Stimulated activated CD8-positive, alpha-beta memory T cell treated with anti-CD3 and anti-CD28 coated beads, Interleukin-12 subunit alpha, Interleukin-12 subunit beta, amount 100 ng/mL, for 24 hours (primary cell): Measurements from ENCODE around the gene BICDL2.
"Not testable (repeated sequence)": the region's sequence is repeated elsewhere in the genome, so short reads cannot be mapped to it uniquely, and the experiment has no call there.

Experiments used
- DNase-seq: peaks from one replicate; pipeline ENCODE4 v3.0.0-alpha.2; 2020; ENCODE audit errors: extremely low read depth

Gene BICDL2, protein sequence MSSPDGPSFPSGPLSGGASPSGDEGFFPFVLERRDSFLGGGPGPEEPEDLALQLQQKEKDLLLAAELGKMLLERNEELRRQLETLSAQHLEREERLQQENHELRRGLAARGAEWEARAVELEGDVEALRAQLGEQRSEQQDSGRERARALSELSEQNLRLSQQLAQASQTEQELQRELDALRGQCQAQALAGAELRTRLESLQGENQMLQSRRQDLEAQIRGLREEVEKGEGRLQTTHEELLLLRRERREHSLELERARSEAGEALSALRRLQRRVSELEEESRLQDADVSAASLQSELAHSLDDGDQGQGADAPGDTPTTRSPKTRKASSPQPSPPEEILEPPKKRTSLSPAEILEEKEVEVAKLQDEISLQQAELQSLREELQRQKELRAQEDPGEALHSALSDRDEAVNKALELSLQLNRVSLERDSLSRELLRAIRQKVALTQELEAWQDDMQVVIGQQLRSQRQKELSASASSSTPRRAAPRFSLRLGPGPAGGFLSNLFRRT

DNA sequence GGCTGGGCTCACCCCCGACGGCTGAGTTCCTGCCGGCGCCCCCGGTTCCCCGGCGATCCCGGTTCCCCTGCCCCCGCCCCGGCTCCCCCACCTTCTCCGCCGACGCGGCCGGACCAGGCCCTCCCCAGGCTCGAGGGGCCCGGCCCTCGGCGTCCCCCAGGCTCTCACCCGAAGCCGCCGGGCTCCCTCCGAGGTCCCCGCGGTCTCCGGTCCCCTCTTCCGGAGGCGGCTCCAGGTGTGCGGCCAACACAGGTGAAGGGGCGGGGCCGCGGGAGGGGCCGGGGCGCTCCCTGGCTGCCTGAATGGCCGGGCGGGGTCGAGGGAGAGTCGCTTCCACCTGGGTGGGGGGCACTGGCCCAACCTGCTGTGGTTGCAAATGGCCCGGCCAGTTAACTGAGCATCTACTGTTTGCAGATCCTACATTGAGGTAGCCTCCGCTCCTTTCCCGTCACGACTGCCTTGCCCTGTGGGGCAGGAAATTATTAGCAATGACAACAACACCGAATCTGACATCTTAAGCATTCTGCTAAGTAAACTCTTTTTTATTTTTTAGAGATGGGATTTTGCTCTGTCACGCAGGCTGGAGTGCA lies at the start of gene BICDL2:
Gene BICDL2 (minus strand): TSS at position 219 of the 590 bp plus-strand sequence. CDS start 1,448 bp downstream, outside the sequence.
- DNase-seq = no peak

DNA sequence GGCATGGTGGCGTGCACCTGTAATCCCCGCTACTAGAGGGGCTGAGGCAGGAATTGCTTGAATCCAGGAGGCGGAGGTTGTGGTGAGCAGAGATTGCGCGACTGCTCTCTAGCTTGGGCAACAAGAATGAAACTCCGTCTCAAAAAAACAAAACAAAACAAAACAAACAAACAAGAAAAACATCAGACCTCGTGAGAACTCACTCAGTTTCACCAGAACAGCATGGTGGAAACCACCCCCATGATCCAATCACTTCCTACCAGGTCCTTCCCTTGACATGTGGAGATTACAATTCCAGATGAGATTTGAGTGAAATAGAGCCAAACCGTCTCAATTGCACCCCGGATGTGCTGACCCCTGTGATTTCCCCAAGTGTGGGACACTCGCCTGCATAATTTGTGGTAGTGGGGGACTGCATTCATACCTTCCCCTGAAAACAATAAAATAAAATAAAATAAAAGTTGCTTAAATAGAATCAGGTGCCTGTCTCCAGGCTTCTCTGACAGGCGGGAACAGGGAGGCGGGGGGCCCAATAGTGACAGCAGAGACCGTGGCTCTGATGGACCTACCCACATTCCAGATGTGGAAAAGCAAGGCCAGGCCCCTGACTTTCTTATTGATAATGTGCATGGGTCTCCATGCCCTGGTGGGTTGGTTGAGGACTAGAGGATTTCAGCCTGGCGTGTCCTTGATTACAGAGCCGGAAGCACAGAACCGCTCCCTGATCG lies 49.3 kb upstream of the BICDL2 start:
- no peak for DNase-seq

DNA sequence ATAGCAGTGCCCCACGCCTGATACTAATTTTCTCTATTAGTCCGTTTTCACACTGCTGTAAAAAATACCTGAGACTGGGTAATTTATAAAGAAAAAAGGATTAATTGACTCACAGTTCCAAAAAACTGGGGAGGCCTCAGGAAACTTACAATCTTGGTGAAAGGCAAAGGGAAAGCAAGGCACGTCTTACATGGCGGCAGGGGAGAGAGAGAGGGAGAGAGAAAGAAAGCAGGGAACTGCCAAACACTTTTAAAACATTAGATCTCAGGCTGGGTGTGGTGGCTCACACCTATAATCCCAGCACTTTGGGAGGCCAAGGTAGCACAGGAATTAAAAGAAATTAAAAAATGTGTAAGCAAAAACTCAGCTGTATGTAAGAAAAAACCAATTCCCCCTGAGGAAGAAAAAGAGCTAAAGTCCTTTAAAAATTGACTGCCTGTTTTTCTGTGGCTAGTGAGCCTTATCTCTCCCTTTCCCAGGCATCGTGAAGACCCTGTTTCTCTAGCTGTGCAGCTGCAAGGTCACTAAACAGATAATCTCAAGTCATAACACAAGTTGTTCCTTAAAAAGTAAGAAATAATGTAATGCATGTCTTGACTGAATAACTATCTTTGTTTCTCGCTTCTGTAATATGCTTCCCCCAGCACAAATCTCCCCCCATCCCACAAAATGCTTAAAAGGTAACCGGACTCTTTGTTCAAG lies 48.4 kb upstream of the BICDL2 start:
- DNase-seq = no peak

DNA sequence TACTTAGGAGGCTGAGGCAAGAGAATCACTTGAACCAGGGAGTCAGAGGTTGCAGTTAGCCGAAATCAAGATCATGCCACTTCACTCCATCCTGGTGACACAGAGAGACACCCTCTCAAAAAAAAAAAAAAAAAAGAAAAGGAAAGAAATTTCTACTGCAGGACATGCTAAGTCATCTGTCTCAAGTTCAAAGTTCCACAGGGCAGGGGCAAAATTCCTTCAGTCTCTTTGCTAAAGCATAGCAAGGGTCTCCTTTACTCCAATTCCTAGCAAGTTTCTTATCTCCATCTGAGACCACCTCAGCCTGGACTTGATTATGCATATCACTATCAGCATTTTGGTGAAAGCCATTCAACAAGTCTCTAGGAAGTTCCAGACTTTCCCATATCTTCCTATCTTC lies 47.7 kb upstream of the BICDL2 start:
- DNase-seq = no peak

DNA sequence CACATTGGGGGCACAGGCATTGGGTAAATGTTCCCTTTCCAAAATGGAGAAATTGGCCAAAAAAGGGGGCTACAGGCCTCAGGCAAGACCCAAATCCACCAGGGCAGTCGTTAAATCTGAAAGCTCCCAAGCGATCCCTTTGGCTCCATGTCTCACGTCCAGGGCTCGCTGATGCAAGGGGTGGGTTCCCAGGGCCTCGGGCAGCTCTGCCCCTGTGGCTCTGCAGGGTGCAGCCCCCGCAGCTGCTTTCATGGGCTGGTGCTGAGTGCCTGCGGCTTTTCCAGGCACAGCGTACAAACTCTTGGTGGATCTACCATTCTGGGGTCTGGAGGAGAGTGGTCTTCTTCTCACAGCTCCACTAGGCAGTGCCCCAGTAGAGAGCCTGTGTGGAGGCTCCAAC lies 46.7 kb upstream of the BICDL2 start:
- DNase-seq = not testable (repeated sequence)

DNA sequence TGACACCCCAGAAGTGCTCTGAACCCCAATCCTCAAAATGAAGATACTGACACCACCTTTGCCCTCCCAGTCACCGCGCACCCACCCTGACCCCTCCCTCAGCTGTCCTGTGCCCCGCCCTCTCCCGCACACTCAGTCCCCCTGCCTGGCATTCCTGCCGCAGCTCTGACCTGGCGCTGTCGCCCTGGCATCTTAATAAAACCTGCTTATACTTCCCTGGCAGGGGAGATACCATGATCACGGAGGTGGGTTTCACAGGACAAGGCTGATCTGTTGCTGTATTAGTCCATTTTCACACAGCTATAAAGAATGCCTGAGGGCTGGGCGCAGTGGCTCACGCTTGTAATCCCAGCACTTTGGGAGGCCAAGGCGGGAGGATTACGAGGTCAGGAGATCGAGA lies 45.2 kb upstream of the BICDL2 start:
- not testable (repeated sequence) for DNase-seq

DNA sequence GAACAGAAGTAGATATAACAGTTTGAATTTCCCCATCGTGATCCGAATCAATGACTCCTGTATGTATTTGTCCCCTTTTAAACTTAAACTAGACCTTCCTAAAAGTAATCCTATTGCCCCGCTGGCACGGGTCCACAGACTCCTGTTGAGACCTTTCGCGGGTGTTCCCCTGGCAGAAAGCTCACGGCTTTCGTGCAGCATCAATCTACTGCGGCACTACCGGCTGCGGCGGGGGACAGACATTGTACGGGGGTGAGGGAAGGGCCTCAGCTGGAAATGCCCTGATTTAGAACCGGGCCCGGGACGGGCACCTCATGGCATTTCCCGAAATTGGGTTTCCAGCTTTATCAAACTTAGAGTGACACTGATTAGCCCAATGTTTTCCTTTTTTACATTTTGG lies 43.3 kb upstream of the BICDL2 start:
- no peak for DNase-seq

DNA sequence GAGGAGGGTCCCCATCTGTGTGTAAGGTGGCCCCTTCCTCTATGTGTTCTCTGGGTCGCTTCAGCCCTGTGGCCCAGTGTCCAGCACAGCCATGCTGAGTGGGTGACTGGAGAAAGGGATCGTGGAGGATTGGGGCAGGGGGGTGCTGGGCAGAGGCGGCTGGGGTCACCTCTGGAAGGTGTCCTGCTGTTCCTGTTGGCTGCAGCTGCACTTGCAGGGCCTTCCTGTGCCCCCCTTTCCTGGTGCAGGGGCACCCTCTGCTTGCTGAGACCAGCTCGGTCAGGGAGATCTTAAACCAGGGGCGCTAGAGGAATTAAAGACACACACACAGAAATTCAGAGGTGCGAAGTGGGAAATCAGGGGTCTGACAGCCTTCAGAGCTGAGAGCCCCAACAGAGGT lies 39.8 kb upstream of the BICDL2 start:
- DNase-seq = no peak

DNA sequence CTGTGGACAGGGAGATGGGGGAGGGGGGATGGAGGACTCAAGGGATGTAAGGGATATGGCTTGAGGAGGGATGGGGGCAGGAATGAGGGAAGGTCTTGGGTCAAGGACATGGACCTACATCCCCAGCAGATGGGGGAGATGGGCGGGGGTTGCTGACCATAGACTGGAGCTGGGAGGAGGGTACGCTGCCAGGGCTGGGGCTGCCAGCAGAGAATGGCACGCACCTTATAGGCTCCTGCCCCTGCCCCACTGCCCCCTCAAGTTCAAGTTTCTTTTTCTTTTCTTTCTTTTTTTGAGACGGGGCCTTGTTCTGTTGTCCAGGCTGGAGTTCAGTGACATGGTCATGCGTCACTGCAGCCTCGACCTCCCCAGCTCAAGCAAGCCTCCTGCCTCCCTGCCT lies 39.2 kb upstream of the BICDL2 start:
- DNase-seq = not testable (repeated sequence)

DNA sequence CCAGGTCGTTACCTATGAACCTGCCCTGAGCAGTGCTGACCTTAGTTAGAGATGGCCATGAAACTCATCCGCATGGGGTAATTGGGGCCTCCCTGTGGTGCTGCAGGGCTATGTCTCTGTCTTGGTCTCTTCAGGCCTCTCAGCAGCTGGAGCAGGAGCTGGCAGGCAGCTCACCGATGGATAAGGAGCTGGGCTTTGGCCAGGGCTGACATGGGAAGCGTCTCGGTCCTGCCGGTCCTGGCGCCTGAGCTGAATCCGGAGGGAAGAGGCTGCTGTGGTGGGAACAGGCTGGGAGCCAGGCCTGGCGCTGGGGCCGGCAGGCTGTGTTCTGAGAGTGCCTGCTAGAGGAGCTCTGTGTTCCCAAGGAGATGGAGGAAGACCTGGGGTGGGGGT lies 38.8 kb upstream of the BICDL2 start:
- DNase-seq = no peak

DNA sequence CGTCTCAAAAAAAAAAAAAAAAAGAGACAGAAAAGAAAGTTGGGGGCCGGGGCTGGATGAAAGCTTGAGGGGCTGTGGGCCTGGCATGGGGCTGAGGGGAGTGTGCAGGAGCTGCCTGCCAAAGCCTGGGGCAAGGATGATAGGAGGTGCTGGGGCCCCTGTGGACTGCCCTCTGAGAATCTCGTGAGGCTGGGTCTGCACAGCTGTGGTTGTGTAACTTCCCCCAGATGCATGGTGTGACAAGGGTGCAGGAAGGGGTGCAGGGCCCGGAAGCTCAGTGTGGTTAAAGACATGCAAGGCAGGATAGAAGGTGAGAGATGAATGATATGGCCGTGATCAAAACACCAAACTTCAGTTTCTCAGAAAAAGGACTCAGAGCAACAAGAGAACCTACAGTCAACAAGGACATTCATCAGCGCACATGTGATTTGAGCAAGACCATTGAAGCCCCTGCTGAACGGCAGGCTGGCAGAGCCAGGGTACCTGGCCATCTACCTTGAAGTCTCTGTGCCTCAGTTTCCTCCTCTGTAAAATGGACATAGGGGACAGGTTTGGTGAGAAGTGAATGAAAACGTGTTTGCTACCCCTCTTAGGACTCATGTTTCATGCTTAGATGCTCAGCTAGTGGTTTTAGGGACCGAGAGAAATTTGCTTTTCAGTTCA lies 38.2 kb upstream of the BICDL2 start:
- no peak for DNase-seq

DNA sequence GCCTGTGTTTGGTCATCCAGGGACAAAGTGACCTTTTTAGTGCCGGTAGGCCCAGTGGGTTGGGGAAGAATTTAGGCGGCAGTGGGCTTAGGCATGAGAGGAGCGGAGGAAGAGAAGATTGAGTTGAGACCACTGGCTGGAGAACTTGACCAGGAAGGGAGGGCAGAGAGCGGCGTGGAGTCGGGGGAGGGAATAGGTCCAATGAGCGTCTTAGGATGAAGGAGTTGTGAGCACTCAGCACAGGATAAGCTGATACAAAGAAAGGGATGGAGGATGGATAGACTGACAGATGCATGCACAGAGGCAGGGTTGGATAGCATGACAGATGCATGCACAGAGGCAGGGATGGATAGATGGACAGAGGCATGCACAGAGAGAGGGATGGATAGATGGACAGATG lies 36.7 kb upstream of the BICDL2 start:
- DNase-seq = no peak

DNA sequence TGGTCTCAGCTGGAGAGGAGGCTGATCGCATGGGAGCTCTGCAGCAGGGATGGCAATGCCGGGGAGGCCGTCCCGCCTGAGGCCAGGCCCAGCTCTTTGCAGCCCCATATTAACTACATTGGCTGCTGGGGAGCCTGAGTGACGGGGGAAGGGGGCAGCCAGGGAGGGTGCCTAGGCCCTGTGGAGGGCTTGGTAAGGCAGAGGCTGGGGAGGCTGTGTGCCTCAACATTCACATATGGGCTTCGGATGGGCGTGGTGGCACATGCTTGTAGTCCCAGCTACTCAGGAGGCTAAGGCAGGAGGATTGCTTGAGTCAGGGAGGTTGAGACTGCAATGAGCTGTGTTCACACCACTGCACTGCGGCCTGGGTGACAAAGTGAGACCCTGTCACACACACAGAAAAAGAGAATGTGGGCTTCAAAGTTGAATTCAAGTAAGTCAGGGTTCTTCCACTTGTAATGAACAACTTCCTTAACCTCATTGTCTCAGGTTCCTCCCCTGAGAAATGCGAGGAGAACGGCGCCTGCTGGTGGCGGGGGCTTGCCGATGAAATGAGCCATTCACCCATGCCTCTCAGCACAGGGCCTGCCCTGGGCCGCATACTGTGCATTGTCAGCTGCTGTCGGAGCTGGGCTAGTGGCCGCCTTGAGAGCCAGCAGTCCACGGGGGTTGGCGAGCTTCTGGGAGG lies 36.0 kb upstream of the BICDL2 start:
- not testable (repeated sequence) for DNase-seq

DNA sequence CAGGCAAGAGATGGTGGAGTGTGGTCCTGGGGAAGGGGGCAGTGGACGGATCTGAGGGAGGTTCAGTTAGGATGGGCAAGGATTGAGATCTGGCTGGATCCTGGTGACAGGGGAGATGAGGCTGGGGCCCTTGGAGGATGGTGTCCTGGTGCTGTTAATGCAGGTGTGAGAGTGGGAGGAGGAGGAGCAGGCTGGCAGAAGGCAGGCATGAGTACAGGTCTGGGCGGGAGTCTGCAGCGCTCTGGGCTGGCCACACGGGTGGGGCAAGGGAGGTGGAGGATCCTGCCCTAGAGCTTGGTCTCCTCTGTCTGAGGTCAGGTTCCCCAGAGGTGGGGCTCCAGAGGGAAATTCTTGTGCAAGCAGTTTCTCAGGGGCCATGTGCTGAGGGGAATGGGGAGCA lies 35.4 kb upstream of the BICDL2 start:
- DNase-seq = not testable (repeated sequence)

DNA sequence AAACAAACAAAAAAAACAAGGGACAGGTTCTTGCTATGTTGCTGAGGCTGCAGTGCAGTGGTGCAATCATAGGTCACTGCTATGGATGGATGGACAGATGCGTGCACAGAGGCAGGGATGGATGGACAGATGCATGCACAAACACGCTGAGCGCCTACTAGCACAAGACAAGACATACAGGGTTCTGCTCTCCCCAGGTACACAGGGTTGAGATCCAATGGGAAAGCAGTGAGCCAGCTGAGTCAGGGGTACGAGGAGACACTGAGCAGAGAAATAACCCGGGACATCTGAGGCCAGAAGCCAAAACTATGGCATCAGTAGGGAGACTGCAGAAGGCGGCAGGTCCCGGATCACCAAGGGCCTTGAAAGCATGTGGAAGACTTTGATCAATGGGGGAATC lies 34.9 kb upstream of the BICDL2 start:
- DNase-seq = no peak

DNA sequence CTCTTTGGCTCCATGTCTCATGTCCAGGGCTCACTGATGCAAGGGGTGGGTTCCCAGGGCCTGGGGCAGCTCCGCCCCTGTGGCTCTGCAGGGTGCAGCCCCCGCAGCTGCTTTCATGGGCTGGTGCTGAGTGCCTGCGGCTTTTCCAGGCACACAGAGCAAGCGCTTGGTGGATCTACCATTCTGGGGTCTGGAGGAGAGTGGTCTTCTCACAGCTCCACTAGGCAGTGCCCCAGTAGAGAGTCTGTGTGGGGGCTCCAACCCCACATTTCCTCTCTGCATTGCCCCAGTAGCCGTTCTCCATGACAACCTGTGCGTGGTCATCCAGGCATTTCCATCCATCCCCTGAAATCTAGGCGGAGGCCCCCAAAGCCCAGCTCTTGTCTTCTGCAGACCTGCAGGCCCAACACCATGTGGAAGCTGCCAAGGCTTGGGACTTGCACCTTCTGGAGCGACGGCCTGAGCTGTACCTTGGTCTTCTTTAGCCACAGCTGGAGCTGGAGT lies 33.9 kb upstream of the BICDL2 start:
- DNase-seq = no peak

DNA sequence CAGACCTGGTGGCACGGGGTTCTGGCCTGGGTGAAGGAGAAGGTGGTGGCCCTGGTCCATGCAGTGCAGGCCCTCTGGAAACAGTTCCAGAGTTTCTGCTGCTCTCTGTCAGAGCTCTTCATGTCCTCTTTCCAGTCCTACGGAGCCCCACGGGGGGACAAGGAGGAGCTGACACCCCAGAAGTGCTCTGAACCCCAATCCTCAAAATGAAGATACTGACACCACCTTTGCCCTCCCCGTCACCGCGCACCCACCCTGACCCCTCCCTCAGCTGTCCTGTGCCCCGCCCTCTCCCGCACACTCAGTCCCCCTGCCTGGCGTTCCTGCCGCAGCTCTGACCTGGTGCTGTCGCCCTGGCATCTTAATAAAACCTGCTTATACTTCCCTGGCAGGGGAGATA lies 32.4 kb upstream of the BICDL2 start:
- not testable (repeated sequence) for DNase-seq

DNA sequence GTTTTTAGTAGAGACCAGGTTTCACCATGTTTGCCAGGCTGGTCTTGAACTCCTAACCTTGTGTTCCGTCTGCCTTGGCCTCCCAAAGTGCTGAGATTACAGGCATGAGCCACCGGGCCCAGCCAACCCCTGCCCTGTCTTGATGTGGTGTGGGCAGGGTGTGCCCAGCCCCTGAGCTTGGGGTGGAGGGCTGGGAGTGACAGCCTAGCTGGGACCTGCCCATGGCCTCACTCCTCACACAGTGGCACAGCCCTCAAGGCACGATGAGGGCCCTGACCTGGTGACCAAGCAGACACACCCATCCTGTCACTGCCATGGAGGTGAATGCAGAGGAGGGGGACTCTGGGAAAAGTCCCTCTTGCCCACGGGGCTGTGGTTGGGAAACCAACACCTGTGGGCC lies 31.7 kb upstream of the BICDL2 start:
- DNase-seq = no peak

DNA sequence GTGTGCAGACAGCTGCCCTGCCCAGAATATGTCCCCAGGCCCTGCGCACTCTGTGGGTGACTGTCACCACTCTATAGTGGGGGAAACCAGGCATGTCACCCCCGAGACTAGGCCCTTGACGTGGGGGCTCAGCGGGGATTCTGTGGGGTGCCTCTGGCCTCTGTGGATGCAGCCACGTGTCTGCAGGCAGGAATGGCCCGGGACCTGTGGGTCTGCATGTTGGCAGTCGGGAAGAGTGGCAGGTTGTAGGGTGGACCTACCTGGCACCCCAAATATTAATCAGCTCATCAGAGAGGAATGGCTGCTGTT lies 29.6 kb upstream of the BICDL2 start:
- no peak for DNase-seq

DNA sequence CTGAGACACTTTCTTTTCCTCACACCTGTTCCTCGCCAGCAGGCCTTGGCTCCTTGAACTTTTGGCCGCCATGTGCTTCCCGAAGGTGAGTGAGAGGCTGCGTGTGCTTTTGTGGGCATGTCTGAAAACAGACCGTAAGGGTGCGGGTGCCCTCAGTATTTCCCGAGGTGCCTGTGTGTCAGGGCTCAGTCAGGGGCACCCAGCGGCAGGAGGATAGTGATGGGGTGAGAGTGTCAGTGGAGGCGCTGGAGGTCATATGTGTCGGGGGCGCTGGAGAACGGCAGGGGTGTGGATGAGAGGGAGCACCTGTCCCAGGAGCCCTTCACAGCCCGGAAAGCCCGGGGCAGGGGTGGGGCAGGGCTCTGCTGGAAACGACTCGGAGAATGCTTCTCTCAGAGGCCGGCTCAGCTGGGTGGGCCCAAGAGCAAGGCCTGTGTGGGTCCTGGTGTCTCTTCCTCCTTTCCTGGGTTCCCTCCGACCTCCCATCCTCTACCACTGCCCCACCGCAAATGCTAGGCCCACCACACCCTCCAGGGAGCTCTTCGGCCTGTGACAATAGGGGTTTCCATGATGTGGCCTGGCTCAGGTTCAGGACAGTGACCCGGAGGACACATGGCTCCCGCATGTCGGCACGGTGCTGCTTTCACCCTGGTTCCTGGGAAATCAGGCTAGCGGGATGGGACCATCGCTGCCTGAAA lies 29.1 kb upstream of the BICDL2 start:
- no peak for DNase-seq
